Fibroblast of mammary gland (primary cell): Measurements from ENCODE around the gene PTK7.

Source experiments
- DNase-seq: peaks from one replicate; pipeline ENCODE4 v3.0.0-alpha.2; 2010; ENCODE audit warnings: low read depth
- H3K4me3 ChIP-seq: 2 replicates; pipeline ENCODE4 v1.5.1; 2011; ENCODE audit warnings: low read depth, mild to moderate bottlenecking, low read length, moderate library complexity; ENCODE audit not compliant: control insufficient read depth
- CTCF ChIP-seq: conservative IDR thresholded peaks from 2 replicates; pipeline ENCODE4 v1.5.1; 2011; ENCODE audit warnings: low read depth, low read length, inconsistent platforms; ENCODE audit not compliant: control insufficient read depth, insufficient read depth

The PTK7 gene

GRCh38 chr6:43204271-43205105 is 128.4 kb downstream of the PTK7 start:
- no peak for DNase-seq
- H3K4me3 ChIP-seq = no peak overlapping the region
- TF ChIP-seq CTCF = no peak

DNA sequence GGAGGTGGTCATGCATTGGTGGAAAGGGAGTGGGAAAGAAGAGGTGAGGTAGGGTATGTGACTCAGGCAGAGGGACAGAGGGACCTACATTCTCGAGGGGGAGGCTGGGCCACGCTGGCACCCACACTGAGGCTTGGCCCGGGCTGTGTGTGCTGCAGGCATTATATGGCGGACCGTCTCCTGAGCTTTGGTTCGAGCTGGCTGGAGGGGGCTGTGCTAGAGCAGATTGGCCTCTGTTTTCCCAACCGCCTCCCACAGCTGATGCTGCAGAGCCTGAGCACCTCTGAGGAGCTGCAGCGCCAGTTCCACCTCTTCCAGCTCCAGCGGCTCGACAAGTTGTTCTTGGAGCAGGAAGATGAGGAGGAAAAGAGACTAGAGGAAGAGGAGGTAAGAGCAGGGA is 129.7 kb downstream of the PTK7 start:
- no peak for TF ChIP-seq CTCF
- H3K4me3 ChIP-seq = no peak overlapping the region
- no peak for DNase-seq

GRCh38 chr6:43207286-43207685 is 131.2 kb downstream of the PTK7 start:
- no peak for TF ChIP-seq CTCF
- DNase-seq = no peak
- H3K4me3 ChIP-seq = no peak overlapping the region
